OCI-LY1 (cell line): ENCODE measurements around the gene SPAM1.

Source experiments
- H2AFZ ChIP-seq: fragments of 200-600 bp; sonication (generic), shearing (Covaris generic); 2 replicates; pipeline ENCODE4 v1.6.0; 2014; ENCODE audit warnings: antibody characterized with exemption, mild to moderate bottlenecking, low read length
- H3F3A ChIP-seq: fragments of 200-600 bp; sonication (generic), shearing (Covaris generic); 2 replicates; pipeline ENCODE4 v1.6.0; 2014; ENCODE audit warnings: mild to moderate bottlenecking, antibody characterized with exemption, low read length, moderate library complexity; ENCODE audit not compliant: insufficient read depth
- H3K27ac ChIP-seq: fragments of 200-600 bp; sonication (generic); 2 replicates; pipeline ENCODE4 v1.5.1; 2014; ENCODE audit warnings: low read length, mixed run types, mild to moderate bottlenecking, low read depth; ENCODE audit not compliant: poor library complexity, severe bottlenecking
- H3K27me3 ChIP-seq: fragments of 200-600 bp; sonication (generic); 2 replicates; pipeline ENCODE4 v1.6.0; 2014; ENCODE audit warnings: antibody characterized with exemption, mild to moderate bottlenecking, low read length, moderate library complexity; ENCODE audit not compliant: insufficient read depth
- H3K36me3 ChIP-seq: fragments of 200-600 bp; sonication (generic); 2 replicates; pipeline ENCODE4 v1.6.1; 2014; ENCODE audit warnings: mild to moderate bottlenecking, antibody characterized with exemption, low read length, moderate library complexity, mixed read lengths; ENCODE audit not compliant: insufficient read depth
- H3K4me1 ChIP-seq: fragments of 200-600 bp; sonication (generic); 2 replicates; pipeline ENCODE4 v1.5.1; 2014; ENCODE audit warnings: mild to moderate bottlenecking, low read length, moderate library complexity; ENCODE audit not compliant: insufficient read depth, severe bottlenecking
- H3K4me2 ChIP-seq: fragments of 200-600 bp; sonication (generic), shearing (Covaris generic); 2 replicates; pipeline ENCODE4 v1.6.1; 2014; ENCODE audit warnings: low read length
- H3K4me3 ChIP-seq: fragments of 200-600 bp; sonication (generic); 2 replicates; pipeline ENCODE4 v1.5.1; 2014; ENCODE audit warnings: low read length, low read depth, mild to moderate bottlenecking, mixed read lengths; ENCODE audit not compliant: poor library complexity, severe bottlenecking
- H3K79me2 ChIP-seq: fragments of 200-600 bp; shearing (Covaris generic); 2 replicates; pipeline ENCODE4 v1.6.1; 2016; ENCODE audit warnings: mixed run types, low read length, mixed read lengths; ENCODE audit not compliant: insufficient read depth
- H3K9ac ChIP-seq: fragments of 200-600 bp; sonication (generic), shearing (Covaris generic); 2 replicates; pipeline ENCODE4 v1.6.1; 2014; ENCODE audit warnings: mild to moderate bottlenecking, low read length, mixed read lengths
- H3K9me2 ChIP-seq: fragments of 200-600 bp; sonication (generic), shearing (Covaris generic); 2 replicates; pipeline ENCODE4 v1.6.1; 2014; ENCODE audit warnings: low read depth, mild to moderate bottlenecking, low read length, mixed read lengths
- H3K9me3 ChIP-seq: fragments of 200-600 bp; shearing (Covaris generic); 2 replicates; pipeline ENCODE4 v1.6.1; 2014; ENCODE audit warnings: low read length, mixed read lengths
- H4K20me1 ChIP-seq: fragments of 200-600 bp; sonication (generic), shearing (Covaris generic); 2 replicates; pipeline ENCODE4 v1.6.0; 2016; ENCODE audit warnings: mild to moderate bottlenecking, low read length; ENCODE audit not compliant: insufficient read depth
- EZH2 ChIP-seq: fragments of 200-600 bp; sonication (generic), shearing (Covaris generic); IDR thresholded peaks from 2 replicates; pipeline ENCODE4 v1.8.0; 2017; ENCODE audit warnings: borderline replicate concordance, mixed run types, mild to moderate bottlenecking, antibody characterized with exemption, low read length, moderate library complexity, mixed read lengths
- TF ChIP-seq, protein P1 (sequence below): fragments of 200-600 bp; sonication (generic), shearing (Covaris generic); IDR thresholded peaks from 2 replicates; pipeline ENCODE4 v1.5.1; 2017; ENCODE audit warnings: mild to moderate bottlenecking, antibody characterized with exemption, low read length, moderate library complexity, mixed read lengths

The SPAM1 gene

GRCh38 chr7:123936388-123936787 is 11.3 kb downstream of the SPAM1 start:
- H3K9me3 ChIP-seq, result 0 out of 2 replicates have a peak, but pooled peaks cover 3% of the 10 kb centered on the region
- no peaks in the 10 kb centered on the region for H3K27me3 ChIP-seq
- no peak overlapping the region for H3K4me3 ChIP-seq
- no peaks in the 10 kb centered on the region for H4K20me1 ChIP-seq
- TF ChIP-seq, protein P1, sequence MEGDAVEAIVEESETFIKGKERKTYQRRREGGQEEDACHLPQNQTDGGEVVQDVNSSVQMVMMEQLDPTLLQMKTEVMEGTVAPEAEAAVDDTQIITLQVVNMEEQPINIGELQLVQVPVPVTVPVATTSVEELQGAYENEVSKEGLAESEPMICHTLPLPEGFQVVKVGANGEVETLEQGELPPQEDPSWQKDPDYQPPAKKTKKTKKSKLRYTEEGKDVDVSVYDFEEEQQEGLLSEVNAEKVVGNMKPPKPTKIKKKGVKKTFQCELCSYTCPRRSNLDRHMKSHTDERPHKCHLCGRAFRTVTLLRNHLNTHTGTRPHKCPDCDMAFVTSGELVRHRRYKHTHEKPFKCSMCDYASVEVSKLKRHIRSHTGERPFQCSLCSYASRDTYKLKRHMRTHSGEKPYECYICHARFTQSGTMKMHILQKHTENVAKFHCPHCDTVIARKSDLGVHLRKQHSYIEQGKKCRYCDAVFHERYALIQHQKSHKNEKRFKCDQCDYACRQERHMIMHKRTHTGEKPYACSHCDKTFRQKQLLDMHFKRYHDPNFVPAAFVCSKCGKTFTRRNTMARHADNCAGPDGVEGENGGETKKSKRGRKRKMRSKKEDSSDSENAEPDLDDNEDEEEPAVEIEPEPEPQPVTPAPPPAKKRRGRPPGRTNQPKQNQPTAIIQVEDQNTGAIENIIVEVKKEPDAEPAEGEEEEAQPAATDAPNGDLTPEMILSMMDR, result no peak
- no peak for TF ChIP-seq EZH2
- H3K4me2 ChIP-seq, result no peak overlapping the region
- H3K4me1 ChIP-seq, result no peaks in the 10 kb centered on the region
- H3K79me2 ChIP-seq, result no peaks in the 10 kb centered on the region
- no peaks in the 10 kb centered on the region for H3F3A ChIP-seq
- H3K9ac ChIP-seq, result no peak overlapping the region
- no peaks in the 10 kb centered on the region for H3K36me3 ChIP-seq
- H3K9me2 ChIP-seq, result no peaks in the 10 kb centered on the region
- H3K27ac ChIP-seq, result no peak overlapping the region
- no peak overlapping the region for H2AFZ ChIP-seq

- Histone ChIP-seq H3K4me2 (no peak overlapping the region), H3K9me2 (no peaks in the 10 kb centered on the region), H3K9me3 (0 out of 2 replicates have a peak, but pooled peaks cover 3% of the 10 kb centered on the region), H3K36me3 (no peaks in the 10 kb centered on the region), H3K79me2 (no peaks in the 10 kb centered on the region), H3K9ac (no peak overlapping the region), H3K27me3 (no peaks in the 10 kb centered on the region), H3K4me1 (no peaks in the 10 kb centered on the region), H3K4me3 (no peak overlapping the region), H3K27ac (no peak overlapping the region), H2AFZ (no peak overlapping the region), H3F3A (no peaks in the 10 kb centered on the region), H4K20me1 (no peaks in the 10 kb centered on the region)
- TF ChIP-seq, protein P1, result no peak
- no peak for TF ChIP-seq EZH2
Measured at GRCh38 chr7:123939784-123940183, 14.7 kb downstream of the SPAM1 start.

- H2AFZ ChIP-seq, result no peak overlapping the region
- TF ChIP-seq, protein P1, result no peak
- no peak for TF ChIP-seq EZH2
- H4K20me1 ChIP-seq, result no peaks in the 10 kb centered on the region
- H3K9me2 ChIP-seq, result no peaks in the 10 kb centered on the region
- H3F3A ChIP-seq, result no peaks in the 10 kb centered on the region
- no peak overlapping the region for H3K9ac ChIP-seq
- no peaks in the 10 kb centered on the region for H3K27me3 ChIP-seq
- H3K9me3 ChIP-seq, result no peaks in the 10 kb centered on the region
- no peaks in the 10 kb centered on the region for H3K36me3 ChIP-seq
- no peak overlapping the region for H3K27ac ChIP-seq
- no peaks in the 10 kb centered on the region for H3K4me1 ChIP-seq
- H3K4me2 ChIP-seq, result no peak overlapping the region
- H3K4me3 ChIP-seq, result no peak overlapping the region
- H3K79me2 ChIP-seq, result no peaks in the 10 kb centered on the region
Measured at GRCh38 chr7:123941391-123942180, 16.5 kb downstream of the SPAM1 start.
